NCI-H82 treated with DMSO at 0.1 percent for 48 hours (cell line): Measurements from ENCODE around the gene ARHGAP32.
"Not testable (repeated sequence)": the region's sequence is repeated elsewhere in the genome, so short reads cannot be mapped to it uniquely, and the experiment has no call there.

ENCODE experiments used
- DNase-seq: peaks from one replicate; lab custom pipeline; 2025; ENCODE audit not compliant: unreplicated experiment; lab: John Stamatoyannopoulos, UW

ARHGAP32 gene

DNA sequence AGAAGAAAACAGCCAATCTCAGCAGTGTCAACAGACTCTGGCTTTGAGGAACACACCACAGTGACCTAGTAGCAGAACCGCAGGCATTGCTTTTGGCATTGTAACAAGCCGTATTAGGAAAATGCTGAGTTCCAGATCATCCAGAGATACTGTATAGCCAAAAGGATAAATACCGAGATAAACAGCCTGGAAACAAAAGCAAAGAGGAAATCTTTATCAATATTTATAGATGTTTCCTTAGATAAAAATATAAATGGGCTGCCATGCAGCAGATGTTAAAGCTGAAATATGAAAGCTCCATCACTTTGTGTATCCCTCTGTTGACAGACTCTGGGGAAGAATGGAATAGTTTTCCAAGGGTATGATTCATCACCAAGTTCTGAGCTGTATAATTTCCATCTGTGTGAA lies 150.5 kb downstream of the ARHGAP32 start:
- DNase-seq = no peak

DNA sequence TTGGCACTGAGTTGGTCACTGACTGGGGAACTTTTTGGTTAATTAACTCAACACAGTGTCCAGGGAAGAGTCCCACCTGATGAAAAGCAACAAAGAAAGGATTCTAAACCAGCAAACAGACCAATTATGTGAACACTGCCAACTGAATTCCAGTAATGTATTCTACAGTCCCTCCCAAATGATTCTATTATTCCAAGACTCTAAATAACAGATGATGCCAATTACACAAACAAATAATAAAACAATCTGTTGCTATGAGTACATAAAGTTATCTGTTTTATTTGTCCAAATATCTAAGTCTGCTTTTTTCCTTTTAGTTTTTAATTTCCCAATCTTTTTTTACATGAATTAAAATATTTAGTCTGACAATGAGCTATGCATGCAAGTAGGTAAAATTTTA lies 151.2 kb downstream of the ARHGAP32 start:
- DNase-seq = no peak

- DNase-seq = no peak
Measured at GRCh38 chr11:129035244-129035643, 156.9 kb downstream of the ARHGAP32 start.

GRCh38 chr11:129034001-129034400 lies 158.1 kb downstream of the ARHGAP32 start:
- no peak for DNase-seq

- peak; percentile 73 for DNase-seq
Measured at GRCh38 chr11:129023968-129024676, 168.0 kb downstream of the ARHGAP32 start.

DNA sequence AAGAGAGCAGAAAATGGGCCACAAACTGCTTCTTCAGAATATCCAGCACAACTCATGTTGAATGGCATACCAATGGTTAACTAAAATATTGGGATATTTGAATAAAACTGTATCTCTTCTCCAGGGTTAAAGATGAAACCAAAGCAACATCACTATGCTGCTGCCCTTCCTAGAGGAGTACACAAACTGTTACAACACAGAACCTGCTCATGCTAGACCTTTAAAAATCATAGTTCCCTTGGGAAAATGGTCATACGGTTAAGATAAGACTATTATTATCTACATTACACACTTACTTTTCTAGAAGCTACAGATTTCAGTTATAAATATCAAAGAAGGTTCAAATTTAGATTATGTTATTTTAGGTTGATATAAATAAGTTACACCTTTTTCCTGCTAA lies 170.8 kb downstream of the ARHGAP32 start:
- DNase-seq = peak; percentile 39

DNA sequence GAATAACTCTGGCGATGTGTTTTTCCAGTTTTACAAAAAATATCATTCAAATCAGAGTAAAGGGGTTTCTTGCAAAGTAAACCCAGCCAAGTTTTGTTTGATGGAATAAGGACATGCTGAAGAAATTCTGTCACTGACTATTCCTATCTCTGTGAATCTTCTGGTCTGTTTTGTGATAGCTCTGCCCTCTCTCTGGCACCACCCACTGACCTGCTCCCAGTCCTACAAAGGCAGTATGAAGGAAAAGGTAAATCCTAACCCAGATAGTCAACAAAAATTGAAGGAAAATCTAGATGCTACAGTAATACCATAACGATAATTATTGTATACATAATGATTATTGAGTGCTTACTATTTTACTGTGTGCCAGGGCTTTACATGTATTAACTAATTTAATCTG lies 173.1 kb downstream of the ARHGAP32 start:
- DNase-seq = peak; percentile 21

DNA sequence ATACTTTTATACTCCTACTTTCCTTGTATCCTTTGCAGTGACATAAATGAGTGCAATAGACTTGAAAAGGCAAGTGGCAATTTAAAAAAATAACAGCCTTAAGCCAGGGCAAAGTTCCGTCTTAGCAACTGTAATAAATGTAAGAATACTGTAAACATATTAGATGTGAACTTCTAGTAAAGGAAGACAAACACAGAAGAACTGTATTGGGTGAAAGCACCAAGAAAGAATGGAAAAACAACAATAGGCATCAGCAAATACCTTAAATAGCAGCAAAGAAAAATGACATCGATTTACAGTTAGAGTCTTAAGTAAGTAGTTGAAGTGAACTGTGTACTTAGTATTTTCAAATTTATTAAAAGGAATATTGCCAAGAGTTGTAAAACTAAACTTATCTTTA lies 174.0 kb downstream of the ARHGAP32 start:
- no peak for DNase-seq

DNA sequence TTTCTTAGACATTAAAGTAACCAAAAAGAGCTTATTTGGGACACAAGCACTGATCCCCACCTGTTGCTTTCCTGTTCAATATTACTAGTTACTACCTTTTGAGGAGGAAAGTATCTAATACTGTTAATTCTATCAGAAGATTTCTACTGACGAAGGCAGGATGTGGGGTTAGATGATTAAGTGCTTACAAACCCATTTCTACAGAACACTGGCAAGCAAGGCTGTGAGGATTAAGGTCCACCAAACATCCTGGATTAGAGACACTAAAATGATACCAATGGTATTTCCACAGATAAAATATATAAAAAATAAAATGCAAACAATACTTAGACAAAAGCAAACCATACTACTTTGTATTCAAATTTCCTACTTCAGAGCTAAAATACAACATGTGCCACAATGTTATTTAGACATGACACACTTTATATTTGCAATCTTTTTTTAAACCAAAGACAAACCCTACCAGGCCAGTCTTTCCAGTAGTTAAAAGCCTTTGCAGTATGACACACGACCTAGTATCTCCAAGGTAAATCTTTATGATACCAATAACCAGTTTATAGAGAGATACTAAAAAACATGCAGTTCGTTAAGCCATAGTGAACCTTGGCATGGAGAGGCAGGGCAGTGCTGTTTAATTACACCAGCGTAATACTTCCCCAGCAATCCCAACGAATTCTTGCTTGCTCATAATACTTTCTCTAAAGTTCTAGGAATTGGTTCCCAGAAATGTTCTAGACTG lies 178.2 kb downstream of the ARHGAP32 start:
- no peak for DNase-seq

GRCh38 chr11:129012880-129013279 lies 179.2 kb downstream of the ARHGAP32 start:
- DNase-seq = no peak

DNA sequence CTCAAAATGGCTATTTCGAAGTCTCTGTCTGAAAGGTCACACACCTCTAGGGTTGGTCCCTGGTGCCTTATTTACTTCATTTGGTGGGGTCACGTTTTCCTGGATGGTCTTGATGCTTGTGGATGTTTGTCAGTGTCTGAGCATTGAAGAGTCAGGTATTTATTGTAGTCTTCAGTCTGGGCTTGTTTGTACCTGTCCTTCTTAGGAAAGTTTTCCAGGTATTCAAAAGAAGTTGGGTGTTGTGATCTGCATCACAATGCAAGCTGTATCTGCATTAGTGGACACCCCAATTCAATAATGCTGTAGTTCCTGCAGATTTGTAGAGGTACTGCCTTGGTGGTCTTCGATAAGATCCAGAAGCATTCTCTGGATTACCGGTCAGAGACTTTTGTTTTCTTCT lies 186.0 kb downstream of the ARHGAP32 start:
- DNase-seq = no peak

- DNase-seq = not testable (repeated sequence)
Measured at GRCh38 chr11:128999165-128999564, 193.0 kb downstream of the ARHGAP32 start.

- no peak for DNase-seq
Measured at GRCh38 chr11:128988242-128988970, 203.7 kb downstream of the ARHGAP32 start.

- no peak for DNase-seq
Measured at GRCh38 chr11:128985880-128986279, 206.2 kb downstream of the ARHGAP32 start.

- no peak for DNase-seq
Measured at GRCh38 chr11:128983023-128983422, 209.1 kb downstream of the ARHGAP32 start.

DNA sequence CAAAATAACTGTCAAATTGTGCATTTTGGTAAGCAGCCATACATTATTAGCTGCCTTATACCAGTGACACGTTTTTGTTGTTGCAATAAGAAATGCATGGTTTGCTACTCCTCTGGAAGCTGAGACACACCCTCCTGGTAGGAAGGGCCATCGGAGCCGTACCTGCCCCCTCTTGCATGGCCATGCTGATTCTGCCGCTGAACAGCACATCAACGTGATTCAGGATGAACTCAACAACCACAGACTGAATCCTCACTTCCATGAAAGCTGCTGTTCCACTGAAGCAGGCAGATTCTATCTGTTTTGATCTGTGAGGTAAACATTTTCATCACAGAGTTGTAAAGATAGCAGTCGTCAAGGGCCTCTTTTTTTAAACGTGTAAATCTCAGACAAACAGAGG lies 210.9 kb downstream of the ARHGAP32 start:
- DNase-seq = no peak

DNA sequence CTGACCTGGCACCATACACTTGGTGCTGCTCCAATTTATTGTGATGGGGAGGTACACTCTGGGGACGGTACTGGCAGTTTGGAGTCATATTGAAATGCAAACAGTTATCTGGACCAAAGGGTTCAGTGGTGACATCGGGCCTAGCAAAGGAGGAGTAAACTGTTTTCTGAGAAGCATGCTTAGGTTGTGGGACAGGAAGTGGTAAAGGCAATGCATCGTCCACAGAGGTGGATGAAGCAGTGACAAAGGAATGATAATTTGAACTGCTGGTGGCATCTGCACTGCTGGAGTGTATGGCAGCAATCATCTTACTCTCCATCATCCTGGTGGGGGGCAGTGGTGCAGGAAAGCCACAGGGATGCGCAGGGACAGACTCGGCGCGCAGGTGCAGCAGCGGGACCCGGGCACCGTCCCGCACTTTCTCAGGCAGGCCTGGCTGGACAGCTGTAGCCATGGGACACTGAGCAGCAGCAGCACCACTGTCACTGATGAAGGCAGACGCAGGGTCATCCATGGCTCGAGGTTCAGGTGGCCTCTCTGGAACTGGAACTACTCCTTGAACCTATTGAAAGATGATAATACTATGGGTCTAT lies 221.4 kb downstream of the ARHGAP32 start:
- no peak for DNase-seq

DNA sequence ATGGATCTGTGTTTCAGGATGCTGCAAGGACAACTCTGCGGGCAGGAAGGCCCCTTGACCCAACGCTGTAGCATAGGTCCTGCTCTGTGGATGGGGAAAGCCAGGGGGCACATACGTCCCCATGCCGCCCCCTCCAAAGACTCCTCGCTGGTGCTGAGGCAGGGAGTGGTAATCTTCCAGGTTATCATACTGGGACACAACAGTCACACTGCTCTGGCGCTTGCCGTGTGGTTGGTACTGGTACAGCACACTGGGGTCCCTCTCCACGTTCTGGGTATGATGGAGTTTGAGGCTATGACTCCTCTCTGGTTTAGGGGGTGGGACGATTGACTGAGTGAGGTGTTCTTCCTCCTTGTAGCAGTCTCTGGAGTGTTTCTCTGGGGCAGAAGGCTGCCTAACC lies 223.2 kb downstream of the ARHGAP32 start:
- DNase-seq = no peak

GRCh38 chr11:128967578-128967977 lies 224.5 kb downstream of the ARHGAP32 start:
- no peak for DNase-seq

GRCh38 chr11:128965485-128965884 lies 226.6 kb downstream of the ARHGAP32 start:
- no peak for DNase-seq

DNA sequence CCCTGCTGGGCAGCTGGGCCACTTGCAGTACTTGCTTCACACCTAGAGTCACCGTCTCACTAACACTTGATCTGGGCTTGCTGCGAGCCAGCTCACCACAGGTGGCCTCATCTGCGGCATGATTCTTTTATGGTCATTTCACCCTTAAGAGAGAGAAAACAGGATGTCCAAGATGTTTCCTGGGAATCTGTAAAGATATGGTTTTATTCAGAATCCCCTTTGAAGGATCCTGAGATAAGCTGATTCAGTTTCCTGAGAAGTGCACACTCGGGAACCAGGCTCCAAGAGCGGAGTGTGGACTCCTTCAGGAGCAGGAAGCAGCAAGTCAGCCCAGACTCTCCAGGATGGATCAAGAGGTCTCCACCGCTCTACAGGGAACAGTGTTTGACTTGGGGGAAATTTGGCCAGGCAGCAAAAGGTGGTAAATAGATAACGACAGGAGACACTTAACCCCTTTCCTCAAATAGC lies 227.6 kb downstream of the ARHGAP32 start:
- DNase-seq = no peak
